ENCODE results near the gene TECPR2. TPM values are rescaled to one million over a fixed set of nuclear protein-coding genes. Genes with fewer than 3 reads are reported as not detected.

Gene TECPR2
- total and polyA plus RNA-seq, 10 of the 15 experiments (the other 5 are each of a cell fraction or from before 2014, with no cell fraction given): 0.15 to 10.0 (median 3.0) TPM

DNA sequence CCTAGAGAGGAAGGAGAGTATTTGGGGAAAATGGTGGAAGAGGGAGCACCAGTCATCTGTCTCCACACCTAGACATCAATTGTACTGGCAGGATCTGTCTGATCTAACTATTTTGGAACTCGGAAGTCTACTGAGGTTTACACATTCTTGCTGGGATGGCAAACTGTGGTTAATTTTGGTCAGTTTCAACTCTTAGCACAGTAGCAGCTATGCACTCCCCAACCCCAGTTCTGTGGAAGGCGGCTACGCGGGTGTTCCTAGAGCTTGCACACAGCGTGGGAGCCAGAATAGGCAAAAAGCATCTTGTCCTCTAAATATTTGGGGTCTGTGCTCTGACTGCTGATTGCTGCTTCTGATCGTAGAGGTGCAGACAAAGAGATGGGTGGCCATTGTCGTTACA is 33.8 kb downstream of the TECPR2 start:
- intact Hi-C loops (cut with micrococcal nuclease; ENCODE audit: unreplicated experiment): no loop called here
- no TSS peak for BruUV-seq (replicated peaks)
- Histone ChIP-seq H3K36me3 (ENCODE audit: control insufficient read depth in 2 of 2, insufficient read depth in 2 of 2, low read length in 1 of 2) (no peaks in the 10 kb centered on the region), H3K79me2 (ENCODE audit: control insufficient read depth, insufficient read depth, low read length) (no peaks in the 10 kb centered on the region), H3K4me3 (no peak overlapping the region), H3K4me2 (ENCODE audit: control insufficient read depth, insufficient read depth) (no peak overlapping the region), H3K4me1 (ENCODE audit: control insufficient read depth, insufficient read depth, low read length) (no peaks in the 10 kb centered on the region), H3K9ac (ENCODE audit: control insufficient read depth, insufficient read depth, low read length) (no peak overlapping the region), H3K27ac (ENCODE audit: control insufficient read depth, insufficient read depth) (no peak overlapping the region), H4K20me1 (ENCODE audit: control insufficient read depth, insufficient read depth) (no peaks in the 10 kb centered on the region), H3K27me3 (replicated peaks in 1 of 2; ENCODE audit: control insufficient read depth in 2 of 2, insufficient read depth in 2 of 2, low read length in 1 of 2) (no peaks in the 10 kb centered on the region), H3K9me3 (replicated peaks; ENCODE audit: control insufficient read depth, insufficient read depth, low read length) (no peaks in the 10 kb centered on the region; the same call in 1 of the 3 replicates), H2AFZ (ENCODE audit: control insufficient read depth, low read depth, low read length) (no peak overlapping the region)
- in situ Hi-C loops (cut with MboI): no loop called here
- CTCF ChIA-PET: no interaction called here
- RAD21 ChIA-PET (ENCODE audit: unreplicated experiment): no interaction called here
- DNase-seq (ENCODE audit: low read depth, low spot score): no peak
- SMC1A ChIA-PET (ENCODE audit: uncharacterized antibody, unreplicated experiment): no interaction called here
- no peak for FAIRE-seq
- POLR2A ChIA-PET: no interaction called here
- WGBS (ENCODE audit: insufficient coverage, insufficient replicate concordance, low lambda C conversion rate, missing lambda C conversion rate): 88% methylated on average over 7 of the region's 7 CpGs
- ATAC-seq: no peak
- TF ChIP-seq, protein P1, sequence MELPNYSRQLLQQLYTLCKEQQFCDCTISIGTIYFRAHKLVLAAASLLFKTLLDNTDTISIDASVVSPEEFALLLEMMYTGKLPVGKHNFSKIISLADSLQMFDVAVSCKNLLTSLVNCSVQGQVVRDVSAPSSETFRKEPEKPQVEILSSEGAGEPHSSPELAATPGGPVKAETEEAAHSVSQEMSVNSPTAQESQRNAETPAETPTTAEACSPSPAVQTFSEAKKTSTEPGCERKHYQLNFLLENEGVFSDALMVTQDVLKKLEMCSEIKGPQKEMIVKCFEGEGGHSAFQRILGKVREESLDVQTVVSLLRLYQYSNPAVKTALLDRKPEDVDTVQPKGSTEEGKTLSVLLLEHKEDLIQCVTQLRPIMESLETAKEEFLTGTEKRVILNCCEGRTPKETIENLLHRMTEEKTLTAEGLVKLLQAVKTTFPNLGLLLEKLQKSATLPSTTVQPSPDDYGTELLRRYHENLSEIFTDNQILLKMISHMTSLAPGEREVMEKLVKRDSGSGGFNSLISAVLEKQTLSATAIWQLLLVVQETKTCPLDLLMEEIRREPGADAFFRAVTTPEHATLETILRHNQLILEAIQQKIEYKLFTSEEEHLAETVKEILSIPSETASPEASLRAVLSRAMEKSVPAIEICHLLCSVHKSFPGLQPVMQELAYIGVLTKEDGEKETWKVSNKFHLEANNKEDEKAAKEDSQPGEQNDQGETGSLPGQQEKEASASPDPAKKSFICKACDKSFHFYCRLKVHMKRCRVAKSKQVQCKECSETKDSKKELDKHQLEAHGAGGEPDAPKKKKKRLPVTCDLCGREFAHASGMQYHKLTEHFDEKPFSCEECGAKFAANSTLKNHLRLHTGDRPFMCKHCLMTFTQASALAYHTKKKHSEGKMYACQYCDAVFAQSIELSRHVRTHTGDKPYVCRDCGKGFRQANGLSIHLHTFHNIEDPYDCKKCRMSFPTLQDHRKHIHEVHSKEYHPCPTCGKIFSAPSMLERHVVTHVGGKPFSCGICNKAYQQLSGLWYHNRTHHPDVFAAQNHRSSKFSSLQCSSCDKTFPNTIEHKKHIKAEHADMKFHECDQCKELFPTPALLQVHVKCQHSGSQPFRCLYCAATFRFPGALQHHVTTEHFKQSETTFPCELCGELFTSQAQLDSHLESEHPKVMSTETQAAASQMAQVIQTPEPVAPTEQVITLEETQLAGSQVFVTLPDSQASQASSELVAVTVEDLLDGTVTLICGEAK (IDR thresholded peaks at IDR 0.05; ENCODE audit: borderline replicate concordance): no peak
- TF ChIP-seq BCL11A (IDR thresholded peaks at IDR 0.05; ENCODE audit: low read depth, low read length) (no peak), JUNB (IDR thresholded peaks at IDR 0.05) (no peak), SREBF2 (IDR thresholded peaks at IDR 0.05; ENCODE audit: low read length) (no peak), ATF7 (IDR thresholded peaks at IDR 0.05; ENCODE audit: low read depth) (no peak), MEF2B (IDR thresholded peaks at IDR 0.05; ENCODE audit: partially characterized antibody, poor library complexity, severe bottlenecking) (no peak), NR2C2 (IDR thresholded peaks at IDR 0.05; ENCODE audit: borderline replicate concordance, control insufficient read depth, insufficient read length, low read depth) (no peak), HDAC6 (IDR thresholded peaks at IDR 0.05; ENCODE audit: unreplicated experiment) (no peak), CREB1 (IDR thresholded peaks at IDR 0.05; ENCODE audit: low read depth) (no peak), SMARCA5 (IDR thresholded peaks at IDR 0.05) (no peak), TCF3 (IDR thresholded peaks at IDR 0.05; ENCODE audit: borderline replicate concordance, insufficient read depth, low read depth, low read length) (no peak)
- TF ChIP-seq, protein P2, sequence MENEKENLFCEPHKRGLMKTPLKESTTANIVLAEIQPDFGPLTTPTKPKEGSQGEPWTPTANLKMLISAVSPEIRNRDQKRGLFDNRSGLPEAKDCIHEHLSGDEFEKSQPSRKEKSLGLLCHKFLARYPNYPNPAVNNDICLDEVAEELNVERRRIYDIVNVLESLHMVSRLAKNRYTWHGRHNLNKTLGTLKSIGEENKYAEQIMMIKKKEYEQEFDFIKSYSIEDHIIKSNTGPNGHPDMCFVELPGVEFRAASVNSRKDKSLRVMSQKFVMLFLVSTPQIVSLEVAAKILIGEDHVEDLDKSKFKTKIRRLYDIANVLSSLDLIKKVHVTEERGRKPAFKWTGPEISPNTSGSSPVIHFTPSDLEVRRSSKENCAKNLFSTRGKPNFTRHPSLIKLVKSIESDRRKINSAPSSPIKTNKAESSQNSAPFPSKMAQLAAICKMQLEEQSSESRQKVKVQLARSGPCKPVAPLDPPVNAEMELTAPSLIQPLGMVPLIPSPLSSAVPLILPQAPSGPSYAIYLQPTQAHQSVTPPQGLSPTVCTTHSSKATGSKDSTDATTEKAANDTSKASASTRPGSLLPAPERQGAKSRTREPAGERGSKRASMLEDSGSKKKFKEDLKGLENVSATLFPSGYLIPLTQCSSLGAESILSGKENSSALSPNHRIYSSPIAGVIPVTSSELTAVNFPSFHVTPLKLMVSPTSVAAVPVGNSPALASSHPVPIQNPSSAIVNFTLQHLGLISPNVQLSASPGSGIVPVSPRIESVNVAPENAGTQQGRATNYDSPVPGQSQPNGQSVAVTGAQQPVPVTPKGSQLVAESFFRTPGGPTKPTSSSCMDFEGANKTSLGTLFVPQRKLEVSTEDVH (IDR thresholded peaks at IDR 0.05; ENCODE audit: low read depth, partially characterized antibody): no peak
- TF ChIP-seq, protein P3, sequence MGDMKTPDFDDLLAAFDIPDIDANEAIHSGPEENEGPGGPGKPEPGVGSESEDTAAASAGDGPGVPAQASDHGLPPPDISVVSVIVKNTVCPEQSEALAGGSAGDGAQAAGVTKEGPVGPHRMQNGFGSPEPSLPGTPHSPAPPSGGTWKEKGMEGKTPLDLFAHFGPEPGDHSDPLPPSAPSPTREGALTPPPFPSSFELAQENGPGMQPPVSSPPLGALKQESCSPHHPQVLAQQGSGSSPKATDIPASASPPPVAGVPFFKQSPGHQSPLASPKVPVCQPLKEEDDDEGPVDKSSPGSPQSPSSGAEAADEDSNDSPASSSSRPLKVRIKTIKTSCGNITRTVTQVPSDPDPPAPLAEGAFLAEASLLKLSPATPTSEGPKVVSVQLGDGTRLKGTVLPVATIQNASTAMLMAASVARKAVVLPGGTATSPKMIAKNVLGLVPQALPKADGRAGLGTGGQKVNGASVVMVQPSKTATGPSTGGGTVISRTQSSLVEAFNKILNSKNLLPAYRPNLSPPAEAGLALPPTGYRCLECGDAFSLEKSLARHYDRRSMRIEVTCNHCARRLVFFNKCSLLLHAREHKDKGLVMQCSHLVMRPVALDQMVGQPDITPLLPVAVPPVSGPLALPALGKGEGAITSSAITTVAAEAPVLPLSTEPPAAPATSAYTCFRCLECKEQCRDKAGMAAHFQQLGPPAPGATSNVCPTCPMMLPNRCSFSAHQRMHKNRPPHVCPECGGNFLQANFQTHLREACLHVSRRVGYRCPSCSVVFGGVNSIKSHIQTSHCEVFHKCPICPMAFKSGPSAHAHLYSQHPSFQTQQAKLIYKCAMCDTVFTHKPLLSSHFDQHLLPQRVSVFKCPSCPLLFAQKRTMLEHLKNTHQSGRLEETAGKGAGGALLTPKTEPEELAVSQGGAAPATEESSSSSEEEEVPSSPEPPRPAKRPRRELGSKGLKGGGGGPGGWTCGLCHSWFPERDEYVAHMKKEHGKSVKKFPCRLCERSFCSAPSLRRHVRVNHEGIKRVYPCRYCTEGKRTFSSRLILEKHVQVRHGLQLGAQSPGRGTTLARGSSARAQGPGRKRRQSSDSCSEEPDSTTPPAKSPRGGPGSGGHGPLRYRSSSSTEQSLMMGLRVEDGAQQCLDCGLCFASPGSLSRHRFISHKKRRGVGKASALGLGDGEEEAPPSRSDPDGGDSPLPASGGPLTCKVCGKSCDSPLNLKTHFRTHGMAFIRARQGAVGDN (IDR thresholded peaks at IDR 0.05): no peak

All from GM12878 (cell line).